Neural cell (in vitro differentiated cells): Measurements from ENCODE around the gene NDE1. TPM values are rescaled to one million over a fixed set of nuclear protein-coding genes. Genes with fewer than 3 reads are reported as not detected.

ENCODE experiments used
- H2AFZ ChIP-seq: fragments of 200-600, 300-800 bp; sonication (generic), shearing (Covaris generic); 2 replicates; pipeline ENCODE4 v1.6.0; 2014; ENCODE audit warnings: low read depth, mild to moderate bottlenecking, antibody characterized with exemption, low read length, moderate library complexity
- H3F3A ChIP-seq: fragments of 200-600 bp; shearing (Covaris generic); 2 replicates; pipeline ENCODE4 v1.6.1; 2016; ENCODE audit warnings: mild to moderate bottlenecking, moderate library complexity, mixed read lengths, antibody characterized with exemption, low read length; ENCODE audit not compliant: insufficient read depth, poor library complexity, severe bottlenecking
- H3K27ac ChIP-seq: fragments of 200-600, 300-800 bp; sonication (generic), shearing (Covaris generic); 2 replicates; pipeline ENCODE4 v1.5.1; 2014; ENCODE audit warnings: mild to moderate bottlenecking, low read length, moderate library complexity
- H3K27me3 ChIP-seq: fragments of 300-800, 200-600 bp; sonication (generic), shearing (Covaris generic); 2 replicates; pipeline ENCODE4 v1.6.0; 2014; ENCODE audit warnings: mild to moderate bottlenecking, low read depth, low read length, moderate library complexity; ENCODE audit not compliant: insufficient read depth
- H3K36me3 ChIP-seq: fragments of 300-800, 200-600 bp; sonication (generic), shearing (Covaris generic); 2 replicates; pipeline ENCODE4 v1.5.1; 2014; ENCODE audit warnings: mild to moderate bottlenecking, antibody characterized with exemption, low read length, moderate library complexity; ENCODE audit not compliant: insufficient read depth
- H3K4me2 ChIP-seq: fragments of 300-800, 200-600 bp; sonication (generic), shearing (Covaris generic); 2 replicates; pipeline ENCODE4 v1.6.0; 2014; ENCODE audit warnings: mild to moderate bottlenecking, low read length
- H3K4me3 ChIP-seq: fragments of 300-800, 200-600 bp; sonication (generic), shearing (Covaris generic); 2 replicates; pipeline ENCODE4 v1.5.1; 2014; ENCODE audit warnings: mild to moderate bottlenecking, low read length, moderate library complexity
- H3K79me2 ChIP-seq: fragments of 200-600 bp; shearing (Covaris generic); replicated peaks from 2 replicates; pipeline ENCODE4 v1.6.0; 2014; ENCODE audit warnings: mild to moderate bottlenecking, low read length, moderate library complexity; ENCODE audit not compliant: insufficient read depth
- H3K9ac ChIP-seq: fragments of 300-800, 200-600 bp; sonication (generic), shearing (Covaris generic); 2 replicates; pipeline ENCODE4 v1.6.1; 2016; ENCODE audit warnings: mild to moderate bottlenecking, low read length, mixed read lengths
- H3K9me2 ChIP-seq: fragments of 200-600 bp; shearing (Covaris generic); 2 replicates; pipeline ENCODE4 v1.6.1; 2016; ENCODE audit warnings: mild to moderate bottlenecking, low read length, mixed read lengths; ENCODE audit not compliant: insufficient read depth
- H3K9me3 ChIP-seq: fragments of 200-600, 300-800 bp; sonication (generic), shearing (Covaris generic); 2 replicates; pipeline ENCODE4 v1.6.1; 2016; ENCODE audit warnings: mild to moderate bottlenecking, mixed run types, low read length, moderate library complexity, mixed read lengths
- H4K20me1 ChIP-seq: fragments of 200-600 bp; shearing (Covaris generic); 2 replicates; pipeline ENCODE4 v1.6.1; 2016; ENCODE audit warnings: mild to moderate bottlenecking, mixed run types; ENCODE audit not compliant: insufficient read depth
- EZH2 ChIP-seq: fragments of 200-600, 300-800 bp; shearing (Covaris generic), sonication (generic); IDR thresholded peaks from 2 replicates; pipeline ENCODE4 v1.6.1; 2014; ENCODE audit warnings: antibody characterized with exemption, low read length, borderline replicate concordance, mild to moderate bottlenecking; ENCODE audit not compliant: insufficient read depth, poor library complexity, severe bottlenecking
- MXI1 ChIP-seq: fragments of 450-650 bp; conservative IDR thresholded peaks from 2 replicates; pipeline ENCODE4 v1.6.1; 2014; ENCODE audit warnings: antibody characterized with exemption, mild to moderate bottlenecking; ENCODE audit not compliant: poor library complexity, severe bottlenecking
- RAD21 ChIP-seq: fragments of 450-650 bp; conservative IDR thresholded peaks from 2 replicates; pipeline ENCODE4 v1.6.1; 2014; ENCODE audit warnings: antibody characterized with exemption, mild to moderate bottlenecking, moderate library complexity
- SMC3 ChIP-seq: fragments of 450-650 bp; conservative IDR thresholded peaks from 2 replicates; pipeline ENCODE4 v1.6.1; 2014; ENCODE audit warnings: antibody characterized with exemption, mild to moderate bottlenecking, moderate library complexity; ENCODE audit not compliant: poor library complexity
- TAF1 ChIP-seq: IDR thresholded peaks from 2 replicates; pipeline ENCODE4 v1.6.1; 2012; ENCODE audit warnings: low read depth
- polyA plus RNA-seq: library from polyadenylated mRNA; depleted of rRNA; stranded (reverse); fragments of >200 nt; gene quantifications from 2 replicates; pipeline ENCODE4 v1.2.3, GENCODE V29; 2014
- TF ChIP-seq, protein P1 (sequence below): IDR thresholded peaks from 2 replicates; pipeline ENCODE4 v1.6.1; 2012; ENCODE audit warnings: borderline replicate concordance

The NDE1 gene
- polyA plus RNA-seq, 1 donor from 2014 or later, result not detected

DNA sequence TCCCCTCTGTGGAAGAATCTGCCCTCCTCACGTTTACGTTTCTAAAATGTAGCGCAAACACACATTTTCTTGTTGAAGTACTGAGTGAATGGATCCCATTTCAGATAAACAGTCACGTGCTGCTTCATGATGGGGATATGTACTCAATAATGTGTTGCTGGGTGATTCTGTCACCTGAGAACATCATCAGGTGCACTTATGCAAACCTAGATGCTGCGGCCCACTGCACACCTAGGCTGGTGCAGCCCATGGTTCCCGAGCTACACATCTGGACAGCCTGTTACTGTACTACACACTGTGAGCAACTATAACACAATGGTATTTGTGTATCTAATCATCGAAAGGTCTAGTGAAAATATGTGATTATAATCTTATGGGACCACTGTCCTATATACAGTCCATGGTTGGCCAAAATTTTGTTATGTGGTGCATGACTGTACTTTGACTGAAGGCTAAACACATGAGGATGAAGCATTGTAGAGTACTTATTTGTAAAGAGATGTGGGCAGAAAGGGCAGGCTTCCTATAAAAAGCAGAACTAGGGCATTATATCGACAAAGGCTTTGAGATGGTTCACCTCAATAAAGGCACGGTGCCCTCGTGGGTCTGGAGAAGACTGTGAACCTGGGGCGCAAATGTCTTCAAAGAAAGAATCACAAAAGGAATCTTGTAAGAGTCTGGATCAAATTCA, 33.4 kb upstream of the NDE1 start:
- Histone ChIP-seq H3K9me3 (no peaks in the 10 kb centered on the region), H3K27ac (no peak overlapping the region), H3K4me2 (no peak overlapping the region), H3K27me3 (no peaks in the 10 kb centered on the region), H3K9ac (no peak overlapping the region), H3K9me2 (no peaks in the 10 kb centered on the region), H3K4me3 (no peak overlapping the region), H2AFZ (no peak overlapping the region), H3F3A (no peaks in the 10 kb centered on the region), H4K20me1 (no peaks in the 10 kb centered on the region), H3K79me2 (no peaks in the 10 kb centered on the region), H3K36me3 (peaks cover 7% of the 10 kb centered on the region)
- TF ChIP-seq RAD21, result no peak
- TF ChIP-seq EZH2, result no peak
- TF ChIP-seq, protein P1, sequence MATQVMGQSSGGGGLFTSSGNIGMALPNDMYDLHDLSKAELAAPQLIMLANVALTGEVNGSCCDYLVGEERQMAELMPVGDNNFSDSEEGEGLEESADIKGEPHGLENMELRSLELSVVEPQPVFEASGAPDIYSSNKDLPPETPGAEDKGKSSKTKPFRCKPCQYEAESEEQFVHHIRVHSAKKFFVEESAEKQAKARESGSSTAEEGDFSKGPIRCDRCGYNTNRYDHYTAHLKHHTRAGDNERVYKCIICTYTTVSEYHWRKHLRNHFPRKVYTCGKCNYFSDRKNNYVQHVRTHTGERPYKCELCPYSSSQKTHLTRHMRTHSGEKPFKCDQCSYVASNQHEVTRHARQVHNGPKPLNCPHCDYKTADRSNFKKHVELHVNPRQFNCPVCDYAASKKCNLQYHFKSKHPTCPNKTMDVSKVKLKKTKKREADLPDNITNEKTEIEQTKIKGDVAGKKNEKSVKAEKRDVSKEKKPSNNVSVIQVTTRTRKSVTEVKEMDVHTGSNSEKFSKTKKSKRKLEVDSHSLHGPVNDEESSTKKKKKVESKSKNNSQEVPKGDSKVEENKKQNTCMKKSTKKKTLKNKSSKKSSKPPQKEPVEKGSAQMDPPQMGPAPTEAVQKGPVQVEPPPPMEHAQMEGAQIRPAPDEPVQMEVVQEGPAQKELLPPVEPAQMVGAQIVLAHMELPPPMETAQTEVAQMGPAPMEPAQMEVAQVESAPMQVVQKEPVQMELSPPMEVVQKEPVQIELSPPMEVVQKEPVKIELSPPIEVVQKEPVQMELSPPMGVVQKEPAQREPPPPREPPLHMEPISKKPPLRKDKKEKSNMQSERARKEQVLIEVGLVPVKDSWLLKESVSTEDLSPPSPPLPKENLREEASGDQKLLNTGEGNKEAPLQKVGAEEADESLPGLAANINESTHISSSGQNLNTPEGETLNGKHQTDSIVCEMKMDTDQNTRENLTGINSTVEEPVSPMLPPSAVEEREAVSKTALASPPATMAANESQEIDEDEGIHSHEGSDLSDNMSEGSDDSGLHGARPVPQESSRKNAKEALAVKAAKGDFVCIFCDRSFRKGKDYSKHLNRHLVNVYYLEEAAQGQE, result no peak
- no peak for TF ChIP-seq MXI1

DNA sequence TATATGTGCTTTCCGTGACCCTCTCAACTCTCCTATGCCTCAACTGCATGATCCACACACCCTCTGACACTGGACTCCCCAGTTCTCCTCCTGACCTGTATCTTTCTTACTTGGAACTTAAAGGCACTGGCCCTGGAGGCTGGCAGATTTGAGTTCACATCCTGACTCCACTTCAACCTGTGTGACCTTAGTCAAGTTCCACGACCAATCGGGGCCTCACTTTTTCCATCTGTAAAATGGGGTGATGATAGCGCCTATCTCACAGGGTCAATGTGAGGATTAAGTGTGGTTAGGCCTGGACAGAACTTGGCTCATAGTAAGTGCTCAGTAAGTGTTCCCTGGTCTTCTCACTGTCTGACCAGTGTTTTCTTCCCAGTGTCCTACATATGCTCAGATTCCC, 32.1 kb upstream of the NDE1 start:
- H2AFZ ChIP-seq, result no peak overlapping the region
- H3K27ac ChIP-seq, result no peak overlapping the region
- no peaks in the 10 kb centered on the region for H4K20me1 ChIP-seq
- no peak overlapping the region for H3K4me2 ChIP-seq
- H3K79me2 ChIP-seq, result no peaks in the 10 kb centered on the region
- no peaks in the 10 kb centered on the region for H3F3A ChIP-seq
- H3K9me2 ChIP-seq, result no peaks in the 10 kb centered on the region
- no peaks in the 10 kb centered on the region for H3K9me3 ChIP-seq
- no peaks in the 10 kb centered on the region for H3K27me3 ChIP-seq
- peaks cover 7% of the 10 kb centered on the region for H3K36me3 ChIP-seq
- TF ChIP-seq RAD21 (no peak), TAF1 (no peak), MXI1 (no peak), SMC3 (no peak)
- no peak overlapping the region for H3K9ac ChIP-seq
- no peak overlapping the region for H3K4me3 ChIP-seq

DNA sequence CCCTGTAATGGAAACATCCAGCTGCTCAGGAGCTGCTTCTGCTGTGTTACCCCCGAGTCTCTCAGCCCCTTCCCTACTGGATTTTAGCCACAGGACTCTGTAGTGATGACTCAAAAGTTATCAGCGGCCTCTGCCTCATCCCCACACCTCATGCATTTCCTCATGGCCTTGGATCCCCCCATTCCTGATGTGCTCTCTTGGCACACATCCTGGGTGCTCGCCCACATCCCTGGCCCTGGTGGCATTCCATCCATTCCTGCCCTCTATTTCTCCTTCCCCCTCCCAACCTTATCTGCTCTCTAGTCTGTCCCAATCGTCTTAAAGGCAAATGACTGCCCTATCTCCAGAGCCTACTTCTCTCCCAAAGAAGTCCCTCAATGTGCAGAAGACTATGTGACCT, 31.7 kb upstream of the NDE1 start:
- H3K4me3 ChIP-seq, result no peak overlapping the region
- H3F3A ChIP-seq, result no peaks in the 10 kb centered on the region
- H3K79me2 ChIP-seq, result no peaks in the 10 kb centered on the region
- H3K4me2 ChIP-seq, result no peak overlapping the region
- no peak overlapping the region for H3K27ac ChIP-seq
- no peaks in the 10 kb centered on the region for H3K9me3 ChIP-seq
- peaks cover 7% of the 10 kb centered on the region for H3K36me3 ChIP-seq
- no peak overlapping the region for H3K9ac ChIP-seq
- TF ChIP-seq RAD21 (no peak), TAF1 (no peak)
- H2AFZ ChIP-seq, result no peak overlapping the region
- no peaks in the 10 kb centered on the region for H3K27me3 ChIP-seq
- H4K20me1 ChIP-seq, result no peaks in the 10 kb centered on the region
- no peaks in the 10 kb centered on the region for H3K9me2 ChIP-seq
